NOMO-1 (cell line): Measurements from ENCODE around the gene TOM1L2.
"Not testable (repeated sequence)": the region's sequence is repeated elsewhere in the genome, so short reads cannot be mapped to it uniquely, and the experiment has no call there.

Source experiments
- DNase-seq, 2 experiments: peaks; one replicate each; lab custom pipeline; 2025; ENCODE audit not compliant: unreplicated experiment in 2 of 2; lab: John Stamatoyannopoulos, UW

The TOM1L2 gene

DNA sequence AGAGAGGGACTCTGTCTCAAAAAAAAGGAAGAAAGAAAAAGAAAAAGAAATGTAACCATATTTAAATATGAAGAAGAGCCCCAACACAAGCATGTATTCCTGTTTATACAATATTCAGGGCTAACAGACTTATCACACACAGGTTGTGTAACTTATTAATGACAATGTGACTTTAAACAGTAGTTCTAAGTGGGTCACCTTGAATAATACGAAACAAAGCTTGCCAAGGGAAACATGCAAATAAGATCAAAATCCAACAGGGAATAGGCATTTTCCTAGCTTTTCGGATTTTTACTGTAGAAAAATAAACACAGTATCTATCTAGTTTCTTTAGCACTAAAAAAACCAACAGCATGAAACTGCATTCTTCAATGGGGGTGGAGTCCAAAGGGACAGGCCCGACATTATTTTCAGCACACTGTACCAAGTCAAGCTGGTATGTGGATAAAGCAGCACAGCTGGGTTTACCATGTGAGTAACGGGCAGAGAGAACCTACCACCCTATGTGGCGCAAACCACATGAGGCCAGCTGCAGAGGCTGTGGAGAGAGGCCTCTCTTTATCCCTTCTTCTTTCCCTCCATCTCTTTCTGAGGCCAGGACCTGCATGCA lies 45.3 kb downstream of the TOM1L2 start:
- no peak for DNase-seq

DNA sequence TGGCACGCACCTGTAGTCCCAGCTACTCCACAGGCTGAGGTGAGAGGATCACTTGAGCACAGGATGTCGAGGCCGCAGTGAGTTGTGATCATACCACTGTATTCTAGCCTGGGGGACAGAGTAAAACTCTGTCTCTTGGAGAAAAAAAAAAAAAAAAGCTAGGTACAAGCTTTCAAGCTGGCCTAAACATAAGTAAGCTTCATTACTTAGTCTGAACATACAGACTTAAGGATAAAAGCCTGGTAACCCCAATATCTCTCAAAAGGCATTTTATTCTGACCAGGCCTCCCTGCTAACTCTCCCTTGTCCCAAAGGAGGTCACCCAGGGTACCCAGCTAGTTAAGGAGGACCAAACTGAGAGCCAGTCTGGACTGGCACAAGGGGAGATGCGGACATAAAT lies 46.2 kb downstream of the TOM1L2 start:
- no peak for DNase-seq

DNA sequence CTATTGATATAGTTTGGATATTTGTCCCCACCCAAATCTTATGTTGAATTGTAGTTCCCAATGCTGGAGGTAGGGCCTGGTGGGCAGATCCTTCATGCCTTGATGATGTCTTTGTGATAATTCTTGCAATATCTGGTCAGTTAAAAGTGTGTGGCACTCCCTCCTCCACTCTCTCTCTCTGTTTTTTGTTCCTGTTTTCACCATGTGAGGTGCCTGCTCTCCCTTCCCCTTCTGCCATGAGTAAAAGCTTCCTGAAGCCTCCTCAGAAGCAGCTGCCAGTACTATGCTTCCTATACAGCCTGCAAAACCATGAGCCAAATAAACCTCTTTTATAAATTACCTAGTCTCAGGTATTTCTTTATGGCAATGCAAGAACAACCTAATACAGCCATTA lies 47.3 kb downstream of the TOM1L2 start:
- DNase-seq, result peak; percentile 15 to 33

DNA sequence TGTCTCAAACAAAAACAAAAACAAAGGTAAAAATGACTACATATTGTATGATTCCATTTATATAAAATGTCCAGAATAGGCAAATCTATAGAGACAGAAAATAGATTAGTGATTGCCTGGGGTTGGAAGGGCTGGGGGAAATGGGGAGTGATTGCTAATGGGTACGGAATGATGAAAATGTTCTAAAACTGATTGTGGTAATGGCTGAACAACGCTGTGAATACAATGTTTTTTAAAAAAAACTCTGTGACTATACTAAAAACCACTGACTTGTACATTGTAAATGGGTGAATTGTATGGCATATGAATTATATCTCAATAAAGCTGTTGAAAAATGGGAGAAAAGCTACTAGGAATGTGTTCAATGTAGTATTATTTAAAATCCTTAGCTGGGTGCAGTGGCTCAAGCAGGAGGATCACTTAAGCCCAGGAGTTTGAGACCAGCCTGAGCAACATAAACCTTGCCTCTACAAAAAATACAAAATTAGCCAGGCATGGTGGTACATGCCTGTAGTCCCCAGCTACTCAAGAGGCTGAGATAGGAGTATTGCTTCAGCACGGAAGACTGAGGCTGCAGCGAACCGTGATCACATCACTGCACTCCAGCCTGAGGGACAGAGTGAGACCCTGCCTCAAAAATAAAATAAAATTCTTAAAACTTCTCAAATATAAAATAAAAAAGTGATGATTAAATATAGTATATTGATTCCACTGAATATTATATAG lies 47.9 kb downstream of the TOM1L2 start:
- DNase-seq, result no peak

DNA sequence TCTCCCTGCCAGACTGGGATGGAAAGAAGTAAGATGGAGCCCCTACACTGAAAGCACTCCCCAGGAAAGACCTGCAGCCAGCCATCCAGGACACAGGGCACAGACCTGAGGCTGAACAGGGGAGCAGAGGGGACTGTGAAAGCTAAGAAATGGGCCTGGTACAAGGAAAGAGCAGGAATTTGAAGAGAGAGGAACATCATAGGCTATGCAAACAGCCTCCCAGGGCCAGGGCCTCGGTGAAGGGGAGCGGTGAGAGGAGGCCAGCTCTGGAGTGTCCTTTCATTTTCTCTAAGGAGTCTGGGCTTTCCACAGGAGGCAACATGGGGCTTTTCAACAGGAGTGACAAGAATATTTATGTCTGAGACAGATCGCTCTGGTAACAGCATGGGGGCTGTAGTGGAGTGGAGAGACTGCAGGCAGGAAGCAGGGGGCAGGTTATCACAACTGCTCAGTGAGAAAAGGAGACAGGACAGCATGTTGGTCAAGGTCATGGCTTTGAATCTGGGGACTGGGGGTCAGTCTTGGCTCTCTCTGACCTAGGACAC lies 50.1 kb downstream of the TOM1L2 start:
- DNase-seq, result no peak

DNA sequence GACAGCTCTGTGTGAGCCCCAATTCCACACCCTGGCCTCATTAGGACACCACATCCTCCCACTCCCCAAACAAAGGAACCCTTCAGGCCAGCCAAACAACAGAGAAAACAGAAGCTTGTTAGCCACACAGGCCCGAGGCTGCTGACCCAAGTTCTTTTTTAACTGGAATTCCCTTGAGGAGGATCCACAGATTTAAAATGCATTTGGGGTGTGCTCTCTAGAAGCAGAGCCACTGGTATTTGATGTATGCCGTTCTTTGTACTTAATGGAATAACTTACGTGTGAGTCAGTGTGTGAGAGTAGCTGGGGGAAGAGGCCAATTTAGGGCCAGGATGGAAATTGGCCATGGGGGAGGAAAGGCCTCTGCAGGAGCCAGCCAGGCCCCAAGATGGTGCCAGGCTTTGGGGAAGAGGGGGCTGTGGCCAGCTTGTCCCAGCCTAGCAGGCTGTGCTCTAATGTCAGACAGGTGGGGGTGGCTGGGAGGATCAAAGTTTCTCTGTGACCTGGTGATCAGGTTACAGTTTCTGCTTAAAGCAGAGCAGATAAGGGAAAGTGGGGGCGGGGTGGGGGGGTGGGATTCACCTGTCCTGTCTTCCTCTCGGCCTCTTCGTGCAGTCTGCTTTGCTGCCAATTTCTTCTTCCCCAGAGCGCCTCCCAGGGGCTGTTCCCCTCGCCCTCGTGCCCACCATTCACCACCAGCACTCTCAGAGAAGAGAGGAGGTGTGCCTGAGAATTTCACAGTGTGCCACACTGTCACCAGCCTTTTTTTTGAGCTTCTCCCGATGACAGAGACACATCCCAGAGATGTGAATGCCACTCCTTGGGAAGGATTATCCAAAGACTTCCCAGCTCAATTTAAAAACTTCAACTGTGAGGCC lies 50.8 kb downstream of the TOM1L2 start:
- no peak for DNase-seq

DNA sequence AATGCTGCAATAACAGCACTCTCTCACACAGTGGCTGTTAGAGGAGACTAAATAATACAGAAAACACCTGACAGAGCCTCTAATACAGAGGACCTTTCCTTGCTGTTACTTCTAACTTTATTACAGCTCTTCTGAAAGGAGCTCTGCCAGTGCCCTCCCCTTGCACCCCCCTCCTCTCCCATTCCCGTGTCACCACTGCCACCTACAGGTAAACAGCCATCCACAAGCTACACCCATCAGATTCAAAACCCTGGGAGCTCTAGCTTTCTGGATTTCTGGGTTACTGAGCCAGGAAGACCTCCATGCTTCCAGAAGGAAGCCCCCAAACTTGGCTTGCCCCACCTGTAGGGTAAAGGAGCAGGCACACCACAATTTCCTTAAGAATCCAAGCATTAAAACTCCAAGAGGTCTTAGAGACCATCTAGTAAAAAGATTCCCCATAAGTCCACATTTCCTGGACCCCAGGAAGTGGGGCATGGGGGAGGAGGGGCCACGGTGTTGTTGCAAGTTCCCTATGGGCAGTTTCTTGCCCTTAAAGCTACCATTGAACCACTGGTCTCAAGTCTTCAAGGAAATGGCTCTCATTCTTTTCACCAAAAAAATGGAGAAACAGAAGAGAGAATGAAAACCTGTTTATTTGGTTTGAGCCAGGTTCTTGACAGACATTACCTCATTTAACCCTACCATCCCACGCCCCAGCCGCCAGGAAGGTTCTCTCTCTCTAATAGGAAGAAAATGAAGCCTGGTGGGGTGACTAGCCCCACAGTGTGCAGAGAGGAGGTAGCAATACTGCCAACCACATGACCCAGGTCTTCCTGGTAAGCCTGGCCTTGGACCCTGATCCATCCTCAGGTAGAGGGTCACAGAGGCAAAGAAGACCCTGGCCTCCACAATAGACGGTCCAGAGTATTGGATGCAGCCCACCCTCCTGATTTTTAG lies 52.8 kb downstream of the TOM1L2 start:
- DNase-seq, result peak; percentile 56 to 68

DNA sequence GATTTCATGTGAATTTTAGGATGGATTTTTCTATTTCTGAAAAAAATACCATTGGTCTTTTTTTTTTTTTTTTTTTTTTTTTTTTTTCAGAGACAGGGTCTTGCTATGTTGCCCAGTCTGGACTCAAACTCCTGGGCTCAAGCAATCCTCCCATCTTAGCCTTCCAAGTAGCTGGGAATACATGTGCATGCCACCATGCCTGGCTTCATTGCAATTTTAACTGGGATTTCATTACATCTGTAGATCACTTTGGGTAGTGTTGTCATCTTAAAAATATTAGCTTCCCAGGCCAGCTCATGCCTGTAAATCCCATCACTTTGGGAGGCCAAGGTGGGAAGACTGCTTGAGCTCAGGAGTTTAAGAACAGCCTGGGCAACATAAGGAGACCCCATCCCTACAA lies 54.8 kb downstream of the TOM1L2 start:
- no peak for DNase-seq

DNA sequence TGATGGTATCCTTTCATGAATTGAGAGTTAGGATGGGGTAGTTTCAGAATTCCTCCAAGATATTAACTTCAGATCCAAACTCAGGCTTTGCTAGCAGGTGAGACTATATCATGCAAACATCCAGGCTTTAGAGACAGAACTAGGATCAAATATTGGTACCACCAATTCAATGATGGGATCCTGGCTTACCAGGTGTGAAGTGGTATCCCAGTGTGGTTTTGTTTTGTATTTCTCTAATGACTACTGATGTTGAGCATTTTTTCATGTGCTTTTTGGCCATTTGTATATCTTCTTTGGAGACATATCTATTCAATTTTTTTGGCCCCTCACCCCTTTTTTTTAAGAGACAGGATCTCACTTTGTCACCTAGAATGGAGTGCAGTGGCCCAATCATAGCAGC lies 57.0 kb downstream of the TOM1L2 start:
- no peak for DNase-seq

DNA sequence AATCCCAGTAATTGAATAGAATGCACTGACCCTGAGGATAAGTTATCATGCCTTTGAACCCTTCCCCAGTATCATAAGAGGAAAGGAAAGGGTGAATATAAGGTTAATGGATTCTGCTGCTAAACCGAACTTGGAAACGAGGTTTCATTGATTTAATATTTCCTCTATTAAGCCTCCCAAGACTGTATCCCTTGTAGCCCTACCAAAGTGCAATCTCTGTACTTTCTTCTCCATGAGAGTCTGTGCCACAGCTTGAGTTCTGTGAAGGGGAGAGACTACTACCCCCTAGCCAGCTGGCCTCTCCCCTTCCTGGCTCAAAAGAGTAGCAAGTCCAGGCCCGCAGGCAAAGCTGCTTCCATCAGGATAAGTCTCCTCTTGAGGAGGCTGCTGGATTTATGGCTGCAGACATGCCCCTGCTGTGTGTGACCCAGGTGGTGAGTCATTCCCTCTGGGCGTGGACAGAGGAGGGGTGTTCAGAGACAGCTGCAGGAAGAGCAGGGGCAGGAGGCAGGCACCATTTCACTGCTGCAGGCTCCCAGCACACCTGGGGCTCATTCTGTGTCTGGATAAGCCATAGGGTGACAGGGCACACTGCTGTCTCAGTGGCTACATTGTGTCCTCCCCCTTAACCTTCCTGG lies 58.4 kb downstream of the TOM1L2 start:
- DNase-seq, result peak; percentile 48 to 62

DNA sequence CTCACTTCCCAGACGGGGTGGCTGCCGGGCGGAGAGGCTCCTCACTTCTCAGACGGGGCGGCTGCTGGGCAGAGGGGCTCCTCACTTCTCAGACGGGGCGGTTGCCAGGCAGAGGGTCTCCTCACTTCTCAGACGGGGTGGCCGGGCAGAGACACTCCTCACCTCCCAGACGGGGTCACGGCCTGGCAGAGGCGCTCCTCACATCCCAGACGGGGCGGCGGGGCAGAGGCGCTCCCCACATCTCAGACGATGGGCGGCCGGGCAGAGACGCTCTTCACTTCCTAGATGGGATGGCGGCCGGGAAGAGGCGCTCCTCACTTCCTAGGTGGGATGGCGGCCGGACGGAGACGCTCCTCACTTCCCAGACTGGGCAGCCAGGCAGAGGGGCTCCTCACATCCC lies 59.9 kb downstream of the TOM1L2 start:
- not testable (repeated sequence) for DNase-seq

DNA sequence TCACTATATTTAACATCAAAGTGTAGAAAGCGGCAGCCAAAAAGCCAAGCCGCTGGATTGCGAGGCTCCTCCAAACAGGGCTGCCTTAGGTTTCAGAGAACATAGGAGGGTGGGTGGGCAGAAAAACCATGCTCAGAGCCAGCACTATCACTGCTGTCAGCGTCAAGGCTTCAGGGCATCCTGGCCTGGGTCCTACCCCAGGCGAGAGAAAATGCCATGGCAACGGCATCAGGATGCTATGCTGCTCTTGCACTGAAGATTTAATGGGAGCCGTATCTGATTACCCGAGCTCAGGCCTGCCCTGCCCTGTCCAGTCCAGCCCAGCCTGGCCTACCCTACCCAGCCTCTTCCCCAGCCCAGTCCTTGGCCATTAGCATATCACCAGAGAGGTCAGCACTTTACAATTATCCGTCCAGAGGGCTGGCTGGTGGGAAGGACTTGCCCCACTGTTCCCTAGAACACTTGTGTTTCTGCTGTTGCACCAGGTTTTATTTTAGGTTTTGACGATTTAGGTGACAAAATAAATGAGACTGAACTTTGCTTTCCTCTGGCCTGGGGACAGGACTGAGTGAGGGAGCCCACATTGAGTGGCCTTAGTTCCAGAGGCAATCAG lies 61.1 kb downstream of the TOM1L2 start:
- no peak for DNase-seq

DNA sequence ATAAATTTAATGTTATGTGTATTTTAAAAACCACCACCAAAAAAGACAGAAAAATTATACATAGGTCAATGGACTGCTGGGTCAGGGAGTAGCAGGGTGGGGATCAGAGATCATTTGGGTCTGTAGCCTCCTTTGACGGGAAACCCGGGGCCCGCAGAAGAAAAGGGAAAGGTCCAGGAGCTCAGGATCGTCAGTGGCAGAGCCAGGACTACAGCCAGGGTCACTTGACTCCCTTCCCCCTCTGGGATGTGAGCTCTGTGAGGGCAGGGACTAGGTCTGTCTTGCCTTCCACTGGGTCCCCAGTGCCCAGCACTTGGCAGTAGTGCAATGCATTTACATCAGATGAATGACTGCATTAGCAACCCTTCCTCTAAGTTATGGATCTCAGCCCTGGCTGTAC lies 62.1 kb downstream of the TOM1L2 start:
- DNase-seq, result no peak

DNA sequence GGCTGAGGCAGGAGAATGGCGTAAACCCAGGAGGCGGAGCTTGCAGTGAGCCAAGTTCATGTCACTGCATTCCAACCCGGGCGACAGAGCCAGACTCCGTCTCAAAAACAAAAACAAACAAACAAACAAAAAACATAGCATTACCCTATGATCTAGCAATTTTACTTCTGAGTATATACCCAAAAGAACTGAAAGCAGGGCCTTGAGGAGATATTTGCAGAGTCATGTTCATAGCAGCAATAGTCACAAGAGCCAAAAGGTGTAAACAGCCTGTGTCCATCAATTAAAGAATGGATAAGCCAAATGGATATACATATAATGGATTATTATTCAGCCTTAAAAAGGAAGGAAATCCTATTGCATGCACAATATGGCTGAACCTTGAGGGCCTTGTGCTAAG lies 63.1 kb downstream of the TOM1L2 start:
- DNase-seq, result no peak

DNA sequence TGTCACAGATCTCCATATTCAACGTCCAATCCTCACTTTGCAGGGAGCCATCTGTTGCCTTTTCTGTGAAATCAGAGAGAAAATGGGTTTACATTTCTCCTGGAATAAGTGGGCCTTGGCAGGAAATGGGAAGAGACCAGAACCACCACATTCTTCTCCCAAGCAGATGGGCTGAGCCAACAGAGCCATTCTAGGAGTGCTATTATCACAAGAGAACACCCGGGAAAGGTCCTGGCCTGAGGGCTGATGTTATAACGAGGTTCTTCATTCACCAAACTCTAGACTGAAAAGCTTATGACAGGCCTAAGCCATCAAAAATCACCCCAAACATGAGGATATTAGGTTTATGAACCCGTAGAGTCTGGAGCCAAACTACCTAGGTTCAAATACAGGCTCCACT lies 64.7 kb downstream of the TOM1L2 start:
- no peak for DNase-seq

DNA sequence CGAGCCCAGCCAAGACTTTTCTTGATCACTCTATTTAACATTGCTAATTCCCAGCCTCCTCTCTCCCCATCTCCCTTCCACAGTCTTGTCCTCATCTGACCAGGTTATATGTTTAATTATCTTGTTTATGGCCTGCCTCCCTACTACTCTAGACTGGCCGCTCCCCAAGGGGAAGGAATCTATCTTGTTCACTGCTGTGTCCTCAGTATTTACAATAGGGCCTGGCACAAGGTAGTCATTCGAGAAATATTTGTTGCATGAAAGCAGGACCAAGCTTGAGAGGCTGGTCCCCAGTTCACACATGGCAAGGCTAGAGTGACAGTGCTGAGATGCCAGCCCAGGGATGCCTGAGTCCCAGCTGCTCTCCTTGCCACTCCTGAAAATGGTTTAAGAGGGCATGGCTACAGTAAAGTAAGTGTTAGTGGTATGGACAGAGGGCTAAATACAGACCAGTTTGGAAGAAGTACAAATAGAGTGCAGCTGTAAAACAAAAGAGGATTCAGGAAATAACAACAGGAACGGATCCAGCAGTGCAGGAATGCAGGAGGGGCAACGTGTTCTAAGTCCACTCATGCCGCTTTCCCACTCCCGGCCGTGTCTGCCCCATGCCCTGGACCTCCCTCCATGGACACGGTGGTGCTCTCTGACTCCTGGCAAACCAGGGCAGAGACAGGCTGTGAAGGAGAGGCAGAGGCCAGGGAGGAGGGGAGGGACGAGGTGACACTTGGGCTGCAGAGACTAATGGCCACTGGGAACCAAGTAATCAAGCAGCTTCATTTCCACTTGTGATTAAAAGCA lies 65.6 kb downstream of the TOM1L2 start:
- no peak for DNase-seq

DNA sequence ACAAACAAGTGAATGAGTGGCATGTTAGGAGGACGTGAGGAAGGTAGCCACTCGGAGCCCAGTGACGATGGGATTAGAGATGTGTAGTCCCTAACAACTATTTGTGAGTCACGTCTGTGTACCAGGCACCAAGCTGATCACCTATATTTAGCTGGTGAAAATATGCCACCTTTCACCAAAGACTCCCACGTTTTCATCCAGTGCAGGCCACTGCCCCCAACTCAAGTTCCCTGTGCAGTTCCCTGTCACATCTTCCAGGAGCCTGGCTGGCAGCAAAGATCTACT lies 67.2 kb downstream of the TOM1L2 start:
- no peak for DNase-seq

DNA sequence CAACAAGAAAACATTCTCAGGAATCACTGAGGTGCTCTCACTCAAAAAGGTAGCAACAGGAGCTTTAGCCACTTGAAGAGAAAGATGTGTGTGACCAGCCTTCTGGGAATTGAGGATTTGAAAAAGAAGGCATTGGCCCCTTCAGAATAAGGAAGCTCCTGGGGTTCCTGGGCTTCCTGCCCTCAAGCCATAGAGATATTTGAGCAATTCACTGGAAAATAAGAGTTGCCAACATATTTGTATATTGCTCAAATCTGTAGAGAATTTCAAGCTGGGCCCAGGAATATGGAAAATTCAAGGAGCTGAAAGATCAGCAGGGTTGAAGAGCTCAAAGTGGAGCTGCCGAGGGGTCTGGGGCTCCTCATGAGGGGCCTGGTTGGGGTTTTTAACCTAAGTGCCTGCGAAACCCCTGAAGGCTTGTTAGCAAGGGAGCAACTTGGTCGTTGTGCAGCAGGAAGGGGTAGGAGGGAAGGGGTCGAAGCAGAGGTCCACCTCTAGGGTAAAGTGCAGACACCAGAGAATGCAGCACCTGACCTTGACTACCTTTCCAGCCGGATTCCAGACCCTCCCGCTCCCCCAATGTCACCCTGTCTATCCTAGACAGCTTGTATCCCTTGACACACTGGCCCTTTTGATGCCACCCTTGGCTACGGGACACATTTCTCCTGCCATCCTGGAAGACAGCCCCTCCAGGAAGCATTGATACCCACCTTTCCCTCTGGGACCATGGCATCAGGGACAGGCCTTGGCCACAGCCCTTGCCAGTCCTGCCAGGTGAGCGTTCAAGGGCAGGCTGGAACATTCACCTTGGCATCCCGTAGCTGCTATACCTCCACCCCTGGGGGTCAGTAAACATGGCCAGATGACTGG lies 67.8 kb downstream of the TOM1L2 start:
- DNase-seq, result no peak
